Hepatocyte (in vitro differentiated cells): ENCODE data around the gene ZNF385B.

ENCODE experiments used
- CTCF ChIP-seq: fragments of 200-600 bp; sonication (generic); IDR thresholded peaks from 2 replicates; pipeline ENCODE4 v1.5.1; 2016; ENCODE audit warnings: antibody characterized with exemption, mild to moderate bottlenecking; ENCODE audit not compliant: poor library complexity
- EZH2 ChIP-seq: fragments of 200-600 bp; sonication (generic); IDR thresholded peaks from 2 replicates; pipeline ENCODE4 v1.6.1; 2016; ENCODE audit warnings: antibody characterized with exemption, mild to moderate bottlenecking, borderline replicate concordance
- EZH2phosphoT487 ChIP-seq: fragments of 200-600 bp; sonication (generic); IDR thresholded peaks from one replicate; pipeline ENCODE4 v1.6.1; 2018; ENCODE audit warnings: antibody characterized with exemption, mild to moderate bottlenecking, low read depth, moderate library complexity; ENCODE audit not compliant: unreplicated experiment, severe bottlenecking

GRCh38 chr2:179745635-179746256 is 115.7 kb downstream of the ZNF385B start:
- no peak for TF ChIP-seq CTCF
- no peak for TF ChIP-seq EZH2
- no peak for TF ChIP-seq EZH2phosphoT487
